HUES6 (cell line): ENCODE data around the gene FGF12.

Experiments
- H3K27ac ChIP-seq: 2 replicates; pipeline ENCODE4 v1.7.0; 2013; ENCODE audit warnings: low read depth, mild to moderate bottlenecking, low read length, inconsistent platforms
- H3K27me3 ChIP-seq: 2 replicates; pipeline ENCODE4 v1.6.1; 2013; ENCODE audit warnings: low read length; ENCODE audit not compliant: control insufficient read depth, insufficient read depth
- H3K36me3 ChIP-seq: 2 replicates; pipeline ENCODE4 v1.6.1; 2013; ENCODE audit warnings: low read length; ENCODE audit not compliant: control insufficient read depth, insufficient read depth
- H3K4me1 ChIP-seq: 2 replicates; pipeline ENCODE4 v1.6.1; 2013; ENCODE audit warnings: low read length; ENCODE audit not compliant: control insufficient read depth, insufficient read depth
- H3K4me3 ChIP-seq: 2 replicates; pipeline ENCODE4 v1.5.1; 2013; ENCODE audit warnings: low read depth, low read length
- H3K9ac ChIP-seq: one replicate; pipeline ENCODE4 v1.6.1; 2013; ENCODE audit warnings: mild to moderate bottlenecking, low read length
- H3K9me3 ChIP-seq: 2 replicates; pipeline ENCODE4 v1.6.1; 2013; ENCODE audit warnings: low read depth, low read length; ENCODE audit not compliant: control insufficient read depth, insufficient read depth

Gene FGF12

DNA sequence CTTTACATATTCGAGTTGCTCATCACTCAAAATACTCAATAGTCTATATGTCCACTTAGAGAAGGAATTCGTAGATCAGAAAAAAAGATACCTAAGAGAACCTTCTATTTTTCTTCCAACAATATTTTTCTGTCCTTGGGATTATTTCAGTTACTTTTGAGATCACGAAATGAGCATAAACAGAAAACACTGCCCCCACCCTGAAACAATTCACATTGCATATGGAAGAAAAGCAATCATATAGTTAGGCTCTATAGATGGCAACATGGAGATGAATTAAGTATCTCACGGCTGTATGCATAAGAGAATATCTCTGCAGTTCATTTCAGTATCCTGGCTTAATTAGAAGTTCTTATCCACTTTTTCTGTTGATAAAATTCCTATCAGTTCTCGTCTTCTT, 391.1 kb downstream of the FGF12 start:
- Histone ChIP-seq H3K4me3 (no peak overlapping the region), H3K27me3 (no peaks in the 10 kb centered on the region), H3K4me1 (peaks cover 19% of the 10 kb centered on the region), H3K36me3 (no peaks in the 10 kb centered on the region), H3K27ac (no peak overlapping the region), H3K9ac (no peak overlapping the region), H3K9me3 (no peaks in the 10 kb centered on the region)

DNA sequence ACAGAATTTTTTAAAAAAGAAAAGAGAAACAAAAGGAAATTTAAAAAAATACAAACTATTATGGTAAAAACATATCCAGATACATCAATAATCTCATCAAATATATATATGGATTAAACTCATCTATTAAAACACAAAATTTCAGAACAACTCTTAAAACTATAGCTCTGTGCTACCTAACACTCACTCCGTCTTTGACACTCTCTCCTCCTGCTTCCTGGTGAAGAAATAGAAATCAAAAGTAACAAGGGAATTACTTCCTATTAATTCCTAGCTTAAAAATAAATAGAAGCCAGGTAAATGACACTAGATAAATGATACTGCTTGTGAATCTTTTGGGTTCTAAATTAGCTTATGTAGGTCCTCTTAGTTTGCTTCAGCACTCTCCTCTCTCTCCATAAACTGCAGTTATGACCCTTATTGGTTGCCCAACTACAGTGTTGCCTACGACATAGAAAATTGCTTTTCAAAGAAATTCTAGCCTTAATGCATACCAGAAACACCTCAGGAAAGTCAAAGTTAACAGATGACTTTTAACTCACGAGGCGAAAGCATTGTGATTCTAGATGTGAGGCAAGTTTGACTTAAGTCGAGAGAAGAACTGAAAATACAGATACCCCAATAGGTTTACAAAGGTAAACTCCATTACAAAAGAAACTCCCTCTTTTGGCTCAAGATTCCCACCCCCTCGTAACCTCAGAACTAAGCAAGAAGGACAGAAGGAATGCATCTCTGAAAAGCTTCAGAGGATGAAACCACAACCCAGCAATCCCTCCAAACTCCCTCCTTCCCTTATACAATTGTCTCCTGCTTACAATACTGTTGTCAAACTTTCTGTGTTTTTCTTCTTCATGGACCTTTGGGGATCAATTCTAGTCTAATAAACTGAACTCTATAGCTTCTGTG, 394.7 kb downstream of the FGF12 start:
- Histone ChIP-seq H3K27ac (no peak overlapping the region), H3K36me3 (no peaks in the 10 kb centered on the region), H3K9ac (no peak overlapping the region), H3K9me3 (no peaks in the 10 kb centered on the region), H3K4me1 (peaks cover 12% of the 10 kb centered on the region), H3K27me3 (no peaks in the 10 kb centered on the region), H3K4me3 (peak overlapping the region; percentile 19; the same call in 1 of the 2 replicates)

DNA sequence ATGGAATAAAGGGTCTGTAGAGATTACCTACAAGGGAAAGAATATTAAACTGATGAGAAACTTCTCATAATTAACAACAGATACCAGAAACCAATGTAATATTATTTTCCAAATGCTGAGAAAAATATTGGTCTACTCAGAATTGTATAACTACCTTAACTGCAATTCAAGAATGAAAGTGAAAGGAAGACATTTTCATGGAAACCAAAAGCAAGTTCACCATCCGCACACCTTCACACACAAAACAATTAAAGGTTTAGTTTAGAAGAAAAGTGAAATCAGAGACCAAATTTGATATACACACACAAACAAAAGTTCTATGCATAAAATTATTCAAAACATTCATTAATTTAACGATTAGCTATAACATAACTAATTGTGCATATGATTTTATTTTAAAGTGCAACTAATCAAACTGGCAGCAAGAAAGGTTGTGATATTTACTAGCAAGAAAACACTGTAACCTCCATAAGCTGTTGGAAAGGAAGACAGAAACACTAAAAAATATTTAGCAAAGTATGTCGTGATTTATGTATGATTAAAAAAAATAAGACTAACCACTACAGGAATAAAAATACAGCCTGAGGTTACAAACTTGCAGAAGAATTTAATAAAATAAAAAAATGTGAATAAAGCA, 395.5 kb downstream of the FGF12 start:
- Histone ChIP-seq H3K27me3 (no peaks in the 10 kb centered on the region), H3K27ac (no peak overlapping the region), H3K4me3 (no peak overlapping the region), H3K4me1 (peaks cover 12% of the 10 kb centered on the region), H3K9me3 (no peaks in the 10 kb centered on the region), H3K36me3 (no peaks in the 10 kb centered on the region), H3K9ac (no peak overlapping the region)

DNA sequence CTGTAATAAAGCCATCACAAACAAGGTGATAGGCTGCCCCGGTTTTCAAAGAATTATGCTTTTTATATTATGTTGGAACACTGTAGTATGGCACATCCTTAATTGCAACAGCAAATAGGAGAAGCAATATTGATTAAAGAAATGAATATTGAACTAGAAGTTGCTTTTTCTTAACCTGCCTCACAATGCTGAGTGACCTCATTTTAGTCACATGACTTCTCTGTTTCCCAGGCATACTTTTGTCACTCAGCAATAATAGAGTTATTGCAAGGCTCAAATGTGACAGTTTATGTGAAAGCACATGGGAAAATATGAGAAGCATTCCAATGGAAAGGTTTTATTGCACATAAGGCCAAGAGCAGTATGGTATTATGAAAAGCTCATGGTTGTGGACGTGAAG, 400.7 kb downstream of the FGF12 start:
- Histone ChIP-seq H3K36me3 (no peaks in the 10 kb centered on the region), H3K27me3 (no peaks in the 10 kb centered on the region), H3K27ac (no peak overlapping the region), H3K9me3 (no peaks in the 10 kb centered on the region), H3K4me3 (no peak overlapping the region), H3K9ac (no peak overlapping the region), H3K4me1 (no peaks in the 10 kb centered on the region)

DNA sequence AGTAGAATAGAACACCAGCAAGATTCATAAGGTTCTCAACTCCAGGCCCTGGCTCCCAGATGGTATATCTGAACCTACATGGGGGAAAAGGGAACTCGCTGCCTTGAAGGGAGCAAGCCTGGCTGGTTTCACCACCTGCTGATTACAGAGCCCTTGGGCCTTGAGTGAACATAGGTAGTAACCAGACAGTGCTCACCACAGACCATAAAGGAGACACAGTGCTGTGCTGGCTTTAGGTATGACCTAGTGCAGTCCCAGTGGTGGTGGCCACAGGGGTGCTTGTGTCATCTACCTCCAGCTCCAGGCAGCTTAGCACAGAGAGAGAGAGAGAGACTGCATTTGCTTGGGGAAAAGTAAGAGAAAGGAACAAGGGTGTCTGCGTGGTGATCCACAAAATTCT, 409.8 kb downstream of the FGF12 start:
- H3K4me1 ChIP-seq = peaks cover 5% of the 10 kb centered on the region; the same call in 1 of the 2 replicates
- H3K9me3 ChIP-seq = no peaks in the 10 kb centered on the region
- no peaks in the 10 kb centered on the region for H3K36me3 ChIP-seq
- no peak overlapping the region for H3K27ac ChIP-seq
- no peak overlapping the region for H3K9ac ChIP-seq
- H3K4me3 ChIP-seq = no peak overlapping the region
- no peaks in the 10 kb centered on the region for H3K27me3 ChIP-seq

DNA sequence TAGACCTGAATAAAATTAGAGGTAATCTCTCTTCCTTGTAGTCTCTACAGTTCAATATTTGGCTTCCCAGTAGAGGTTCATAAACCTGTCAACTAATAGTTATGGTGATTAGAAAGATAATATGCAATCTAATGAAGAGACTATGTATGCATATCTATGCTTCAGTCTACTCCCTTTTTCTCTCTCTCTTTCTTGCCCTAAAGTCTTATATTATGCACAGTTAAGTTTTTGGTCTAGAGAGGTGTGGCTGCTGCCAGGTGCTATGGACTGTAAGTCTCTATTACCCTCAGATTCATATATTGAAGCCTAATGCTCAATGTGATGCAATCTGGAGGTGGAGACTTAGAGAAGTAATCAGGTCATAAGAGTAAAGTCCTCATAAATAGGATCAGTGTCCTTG, 413.7 kb downstream of the FGF12 start:
- H3K9me3 ChIP-seq = no peaks in the 10 kb centered on the region
- no peak overlapping the region for H3K9ac ChIP-seq
- no peaks in the 10 kb centered on the region for H3K27me3 ChIP-seq
- H3K4me1 ChIP-seq = peaks cover 5% of the 10 kb centered on the region; the same call in 1 of the 2 replicates
- no peak overlapping the region for H3K27ac ChIP-seq
- no peak overlapping the region for H3K4me3 ChIP-seq
- H3K36me3 ChIP-seq = no peaks in the 10 kb centered on the region

DNA sequence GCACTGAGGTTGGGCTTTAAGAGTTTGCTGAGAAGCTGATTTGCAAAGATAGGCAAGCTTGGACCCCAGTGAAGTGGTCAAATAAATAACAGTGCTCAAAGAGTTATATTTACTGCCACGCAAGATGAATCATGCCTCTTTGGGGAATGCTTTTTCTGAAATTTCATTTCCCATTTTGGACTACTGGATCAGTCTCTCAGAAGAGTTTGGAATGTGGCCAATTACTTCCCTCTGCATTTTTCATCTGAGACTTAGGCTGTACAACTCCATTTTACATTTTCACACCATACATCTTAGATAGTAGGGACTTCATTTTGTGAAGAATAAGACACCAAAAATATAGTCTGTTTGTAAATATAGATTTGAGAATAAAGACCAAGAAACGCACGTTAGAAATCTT, 419.7 kb downstream of the FGF12 start:
- Histone ChIP-seq H3K27ac (no peak overlapping the region), H3K4me3 (no peak overlapping the region), H3K9me3 (no peaks in the 10 kb centered on the region), H3K36me3 (no peaks in the 10 kb centered on the region), H3K9ac (no peak overlapping the region), H3K27me3 (no peaks in the 10 kb centered on the region), H3K4me1 (no peaks in the 10 kb centered on the region)

DNA sequence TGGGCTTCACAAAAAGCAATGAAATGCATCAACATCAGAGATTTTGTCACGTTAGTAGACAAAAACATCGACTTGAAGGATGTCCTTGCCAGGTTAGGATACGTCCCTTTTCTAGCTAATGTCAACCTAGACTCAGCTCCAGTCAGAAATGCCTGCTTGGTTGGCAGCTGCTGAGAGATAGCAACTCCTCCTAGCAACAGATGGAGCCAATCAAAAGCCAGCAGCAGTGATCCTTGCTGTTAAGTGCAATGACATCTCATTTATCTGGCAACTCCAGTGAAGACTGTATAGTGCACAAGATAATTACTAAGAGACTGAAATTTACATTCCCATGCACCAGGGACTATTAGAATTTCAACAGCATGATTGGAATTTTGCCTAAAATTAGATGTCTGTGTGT, 424.1 kb downstream of the FGF12 start:
- H3K9ac ChIP-seq = no peak overlapping the region
- H3K4me1 ChIP-seq = peaks cover 3% of the 10 kb centered on the region; the same call in 1 of the 2 replicates
- no peaks in the 10 kb centered on the region for H3K36me3 ChIP-seq
- H3K4me3 ChIP-seq = no peak overlapping the region
- no peaks in the 10 kb centered on the region for H3K9me3 ChIP-seq
- H3K27ac ChIP-seq = no peak overlapping the region
- no peaks in the 10 kb centered on the region for H3K27me3 ChIP-seq

DNA sequence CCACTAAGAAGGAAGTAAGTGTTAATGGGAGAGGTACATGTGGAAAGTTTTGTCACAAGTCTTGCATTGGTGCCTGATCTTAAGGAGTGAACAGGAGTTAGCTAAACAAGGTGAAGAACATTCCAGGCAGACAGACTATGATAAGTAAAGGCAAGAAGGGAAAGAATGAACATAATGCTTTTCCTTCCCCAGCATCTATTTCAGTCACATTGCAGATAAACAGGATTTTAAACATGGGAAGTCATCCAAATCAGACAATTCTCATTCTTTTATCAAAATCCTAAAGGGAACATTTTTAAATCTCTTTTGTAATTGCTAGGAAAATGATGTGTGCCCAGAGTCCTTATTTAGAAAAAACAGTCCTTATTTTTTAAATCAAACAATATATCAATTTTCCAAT, 424.6 kb downstream of the FGF12 start:
- H3K27me3 ChIP-seq = no peaks in the 10 kb centered on the region
- H3K9me3 ChIP-seq = no peaks in the 10 kb centered on the region
- H3K4me3 ChIP-seq = no peak overlapping the region
- H3K9ac ChIP-seq = no peak overlapping the region
- no peak overlapping the region for H3K27ac ChIP-seq
- H3K4me1 ChIP-seq = peaks cover 3% of the 10 kb centered on the region; the same call in 1 of the 2 replicates
- H3K36me3 ChIP-seq = no peaks in the 10 kb centered on the region

DNA sequence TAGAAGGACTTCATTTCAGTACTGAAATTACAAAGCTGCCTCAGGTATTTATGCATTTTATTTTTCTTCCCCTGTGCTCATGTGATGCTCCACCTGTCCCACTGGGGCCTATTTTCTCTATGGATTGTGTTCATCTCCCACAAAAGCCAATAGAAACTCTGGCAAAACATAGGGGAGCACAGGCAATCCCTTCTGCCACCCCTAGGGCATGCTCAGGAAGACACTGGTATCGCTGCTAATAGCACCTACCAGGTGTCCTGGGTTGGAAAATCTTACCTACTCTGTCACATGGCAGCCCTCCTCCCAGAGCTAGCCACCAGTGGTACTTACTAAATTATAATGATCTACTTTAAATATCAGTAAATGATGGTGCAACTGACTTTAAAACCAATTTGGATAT, 427.4 kb downstream of the FGF12 start:
- Histone ChIP-seq H3K9me3 (no peaks in the 10 kb centered on the region), H3K27me3 (no peaks in the 10 kb centered on the region), H3K4me1 (peaks cover 3% of the 10 kb centered on the region; the same call in 1 of the 2 replicates), H3K4me3 (no peak overlapping the region), H3K9ac (no peak overlapping the region), H3K27ac (no peak overlapping the region), H3K36me3 (no peaks in the 10 kb centered on the region)

DNA sequence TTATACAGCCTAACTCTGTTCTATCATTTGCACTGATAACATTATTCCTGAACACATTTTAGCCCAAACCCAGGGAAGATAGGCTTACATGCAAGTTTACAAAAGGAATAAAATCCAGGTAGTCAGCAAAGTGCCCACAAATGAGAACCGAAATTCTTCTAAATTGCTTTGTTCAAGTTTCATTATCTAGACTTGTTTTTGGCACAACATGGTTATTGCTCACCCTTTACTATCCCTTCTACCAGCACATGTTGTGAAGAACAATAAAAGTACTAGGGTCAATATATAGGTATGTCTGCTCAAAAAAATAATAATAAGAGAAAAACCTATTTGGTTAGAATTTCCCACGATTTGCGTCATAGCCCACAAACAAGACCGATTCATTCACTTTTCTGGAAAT, 430.5 kb downstream of the FGF12 start:
- Histone ChIP-seq H3K4me1 (peaks cover 3% of the 10 kb centered on the region; the same call in 1 of the 2 replicates), H3K27me3 (no peaks in the 10 kb centered on the region), H3K36me3 (no peaks in the 10 kb centered on the region), H3K9ac (no peak overlapping the region), H3K27ac (no peak overlapping the region), H3K4me3 (no peak overlapping the region), H3K9me3 (no peaks in the 10 kb centered on the region)
